Bronchial epithelial cell (primary cell): ENCODE results near the gene SYT13. TPM values are rescaled to one million over a fixed set of nuclear protein-coding genes. Genes with fewer than 3 reads are reported as not detected.

Experiments
- DNase-seq: peaks from one replicate; pipeline ENCODE4 v3.0.0-alpha.2; 2010; ENCODE audit warnings: low read depth
- FAIRE-seq: peaks from 2 replicates; lab custom pipeline; 2011; peaks lifted over from hg19 to GRCh38; lab: Jason Lieb, UNC
- H3K27me3 ChIP-seq: 2 replicates; pipeline ENCODE4 v1.5.1; 2011; ENCODE audit warnings: low read length; ENCODE audit not compliant: control insufficient read depth, insufficient read depth
- H3K36me3 ChIP-seq: 2 replicates; pipeline ENCODE4 v1.5.1; 2011; ENCODE audit warnings: low read length; ENCODE audit not compliant: control insufficient read depth, insufficient read depth
- H3K4me3 ChIP-seq: 2 replicates; pipeline ENCODE4 v1.5.1; 2011; ENCODE audit warnings: mild to moderate bottlenecking, low read depth, low read length, control low read depth
- total RNA-seq: library from RNA; depleted of rRNA; stranded (reverse); fragments of >200 nt; gene quantifications from 2 replicates; pipeline ENCODE4 v1.2.1, GENCODE V29; 2014
- TF ChIP-seq, protein P1 (sequence below): IDR thresholded peaks from 2 replicates; pipeline ENCODE4 v1.5.1; 2011; ENCODE audit warnings: mild to moderate bottlenecking, moderate library complexity, low read length, control low read depth, inconsistent platforms; ENCODE audit not compliant: insufficient read depth, severe bottlenecking

The SYT13 gene
- total RNA-seq, 1 donor from 2014 or later = not detected

DNA sequence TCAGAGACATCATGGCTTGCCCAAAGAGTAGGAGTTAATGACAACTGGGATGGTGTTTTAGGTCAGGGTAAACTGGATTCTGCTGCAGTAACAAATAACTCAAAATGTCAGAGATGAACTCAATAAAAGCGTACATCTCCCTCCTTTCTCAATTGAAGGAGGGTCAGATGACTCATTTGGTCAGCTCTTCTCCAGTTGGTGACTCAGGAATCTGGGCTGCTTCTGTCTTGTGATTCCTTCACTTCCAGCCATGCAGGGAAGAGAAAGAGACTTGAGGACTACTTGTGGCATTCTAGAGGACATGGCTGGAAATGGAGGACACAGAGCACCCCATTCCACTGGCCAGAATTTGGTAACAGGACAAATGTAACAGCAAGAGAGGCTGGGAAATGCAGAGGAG is 3.2 kb upstream of the SYT13 start:
- peaks cover 27% of the 10 kb centered on the region for H3K27me3 ChIP-seq

DNA sequence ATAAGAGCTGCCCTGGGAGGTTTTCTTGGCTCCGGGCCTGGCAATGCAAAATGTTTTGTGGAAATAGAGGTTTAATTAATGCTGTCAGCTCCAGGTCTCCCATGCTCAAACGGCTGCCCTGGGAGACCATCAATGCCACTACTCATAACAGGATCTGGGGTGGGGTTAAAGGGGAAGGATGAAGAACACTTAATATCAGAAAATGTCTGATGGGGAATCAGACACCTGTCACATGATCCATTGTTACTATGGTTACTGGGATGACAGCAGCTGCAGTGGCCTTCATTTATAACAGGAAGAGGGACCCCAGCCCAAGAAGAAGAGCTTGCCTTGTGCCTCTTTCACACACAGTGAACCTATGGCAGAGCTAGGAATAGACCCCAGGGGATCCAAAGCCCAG is 2.2 kb upstream of the SYT13 start:
- no peak for DNase-seq
- no peak for FAIRE-seq
- Histone ChIP-seq H3K36me3 (no peaks in the 10 kb centered on the region), H3K27me3 (peaks cover 29% of the 10 kb centered on the region), H3K4me3 (no peak overlapping the region)
- TF ChIP-seq, protein P1, sequence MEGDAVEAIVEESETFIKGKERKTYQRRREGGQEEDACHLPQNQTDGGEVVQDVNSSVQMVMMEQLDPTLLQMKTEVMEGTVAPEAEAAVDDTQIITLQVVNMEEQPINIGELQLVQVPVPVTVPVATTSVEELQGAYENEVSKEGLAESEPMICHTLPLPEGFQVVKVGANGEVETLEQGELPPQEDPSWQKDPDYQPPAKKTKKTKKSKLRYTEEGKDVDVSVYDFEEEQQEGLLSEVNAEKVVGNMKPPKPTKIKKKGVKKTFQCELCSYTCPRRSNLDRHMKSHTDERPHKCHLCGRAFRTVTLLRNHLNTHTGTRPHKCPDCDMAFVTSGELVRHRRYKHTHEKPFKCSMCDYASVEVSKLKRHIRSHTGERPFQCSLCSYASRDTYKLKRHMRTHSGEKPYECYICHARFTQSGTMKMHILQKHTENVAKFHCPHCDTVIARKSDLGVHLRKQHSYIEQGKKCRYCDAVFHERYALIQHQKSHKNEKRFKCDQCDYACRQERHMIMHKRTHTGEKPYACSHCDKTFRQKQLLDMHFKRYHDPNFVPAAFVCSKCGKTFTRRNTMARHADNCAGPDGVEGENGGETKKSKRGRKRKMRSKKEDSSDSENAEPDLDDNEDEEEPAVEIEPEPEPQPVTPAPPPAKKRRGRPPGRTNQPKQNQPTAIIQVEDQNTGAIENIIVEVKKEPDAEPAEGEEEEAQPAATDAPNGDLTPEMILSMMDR = no peak

More for the DNA sequence above, 3.2 kb upstream of the SYT13 start:
- DNase-seq (peak; percentile 69), FAIRE-seq (peak; percentile 23)
- TF ChIP-seq, protein P1 = no peak
- Histone ChIP-seq H3K4me3 (no peak overlapping the region), H3K36me3 (no peaks in the 10 kb centered on the region)

DNA sequence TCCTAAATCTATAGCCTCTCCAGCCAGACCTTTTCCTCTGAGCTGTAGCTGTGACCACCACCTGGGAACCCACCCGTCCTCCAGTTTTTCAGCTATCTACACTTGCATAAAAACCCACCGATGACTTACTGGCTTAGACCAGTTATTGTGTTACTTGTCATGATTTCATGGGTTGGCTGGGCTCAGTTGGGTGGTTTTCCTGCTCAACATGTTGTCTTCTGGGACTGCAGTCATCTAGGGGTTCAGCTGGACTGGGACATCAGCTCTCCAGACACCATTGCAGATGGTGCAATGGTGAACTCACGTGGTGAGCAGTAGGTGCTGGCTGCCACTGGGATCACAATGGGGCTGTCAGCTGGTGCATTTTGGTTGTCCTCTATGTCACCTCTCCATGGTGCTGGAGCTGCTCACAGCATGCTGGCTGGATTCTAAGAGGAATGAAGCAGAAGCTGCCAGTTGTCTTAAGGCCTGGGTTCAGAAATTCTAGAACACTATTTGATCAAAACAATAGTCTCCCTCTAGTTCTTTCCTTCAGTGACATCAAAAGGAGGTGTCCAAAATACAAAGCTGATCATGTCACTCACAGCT is 1.3 kb upstream of the SYT13 start:
- DNase-seq = no peak
- FAIRE-seq = no peak
- TF ChIP-seq, protein P1 = no peak
- H3K27me3 ChIP-seq = peaks cover 29% of the 10 kb centered on the region
- no peak overlapping the region for H3K4me3 ChIP-seq
- no peaks in the 10 kb centered on the region for H3K36me3 ChIP-seq

DNA sequence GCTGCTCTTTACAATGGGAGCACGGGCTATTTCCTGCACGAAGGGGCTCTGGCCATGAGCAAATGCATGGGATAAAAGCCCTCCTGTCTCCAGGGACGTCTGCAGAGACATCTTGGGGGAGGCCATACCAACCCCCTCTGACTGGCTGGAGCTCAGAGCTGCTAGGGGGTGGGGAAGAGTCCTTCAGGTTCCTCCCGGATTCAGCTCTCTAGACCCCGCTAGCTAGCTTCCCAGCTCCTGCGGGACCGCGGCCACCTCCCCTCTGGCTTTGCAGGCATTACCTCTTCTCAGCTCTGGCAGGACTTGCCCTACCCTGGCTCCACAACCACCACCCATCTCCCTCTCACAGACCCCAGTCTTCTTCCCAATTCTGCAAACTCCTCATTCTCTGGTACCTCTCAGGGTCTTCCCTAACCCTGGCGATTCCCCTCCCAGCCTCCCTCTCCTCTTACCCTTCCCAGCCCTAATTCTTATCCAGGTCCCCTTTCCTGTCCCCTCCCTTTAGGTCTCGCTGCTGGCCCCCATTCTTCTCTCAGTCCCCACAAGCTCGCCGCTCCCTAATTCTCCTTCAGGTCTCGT is 802 bp downstream of the SYT13 start:
- no peak for FAIRE-seq
- Histone ChIP-seq H3K36me3 (no peaks in the 10 kb centered on the region), H3K27me3 (peaks cover 23% of the 10 kb centered on the region), H3K4me3 (no peak overlapping the region)
- DNase-seq = no peak
- TF ChIP-seq, protein P1 = no peak

- DNase-seq (no peak), FAIRE-seq (no peak)
- TF ChIP-seq, protein P1 = no peak
- Histone ChIP-seq H3K4me3 (no peak overlapping the region), H3K36me3 (no peaks in the 10 kb centered on the region), H3K27me3 (peaks cover 20% of the 10 kb centered on the region)
Measured at GRCh38 chr11:45282081-45282480, 4.1 kb downstream of the SYT13 start.
